DND-41 (cell line): ENCODE results near the gene TBC1D14.

Experiments
- CTCF ChIP-seq: IDR thresholded peaks from 2 replicates; pipeline ENCODE4 v1.5.1; 2012; ENCODE audit warnings: borderline replicate concordance, low read length, moderate library complexity, mild to moderate bottlenecking; ENCODE audit not compliant: poor library complexity, severe bottlenecking; ENCODE audit errors: extremely low read depth
- EZH2 ChIP-seq: IDR thresholded peaks from 3 replicates; pipeline ENCODE4 v1.6.1; 2012; ENCODE audit warnings: borderline replicate concordance, low read depth, mild to moderate bottlenecking, moderate library complexity, low read length, inconsistent platforms; ENCODE audit not compliant: severe bottlenecking

GRCh38 chr4:6915041-6916005 is 5.7 kb downstream of the TBC1D14 start:
- TF ChIP-seq CTCF (no peak), EZH2 (no peak)
